GM12872 (cell line): ENCODE results near the gene LGR6.

Source experiments
- TF ChIP-seq, protein P1 (sequence below): IDR thresholded peaks from 3 replicates; pipeline ENCODE4 v1.5.1; 2011; ENCODE audit warnings: low read depth, mild to moderate bottlenecking, low read length, moderate library complexity; ENCODE audit not compliant: insufficient read depth

LGR6 gene

DNA sequence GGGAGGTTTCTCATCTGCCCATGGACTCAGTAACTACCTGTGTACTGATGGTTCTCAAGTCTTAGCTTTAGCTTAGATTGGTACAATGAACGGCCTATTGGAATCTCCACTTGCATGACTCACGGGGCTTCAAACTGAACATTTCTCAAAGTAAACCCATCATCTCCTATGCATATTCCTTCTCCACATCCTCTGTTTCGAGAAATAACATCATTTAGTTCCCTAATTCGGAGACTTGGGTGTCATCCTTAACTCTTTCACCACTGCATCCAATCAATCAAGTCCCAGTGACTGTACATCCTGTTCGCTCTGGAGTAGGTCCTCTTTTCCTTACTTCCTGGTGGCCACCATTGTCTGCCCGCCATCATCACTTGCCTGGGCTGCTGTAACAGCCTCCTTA, 55.8 kb downstream of the LGR6 start:
- TF ChIP-seq, protein P1, sequence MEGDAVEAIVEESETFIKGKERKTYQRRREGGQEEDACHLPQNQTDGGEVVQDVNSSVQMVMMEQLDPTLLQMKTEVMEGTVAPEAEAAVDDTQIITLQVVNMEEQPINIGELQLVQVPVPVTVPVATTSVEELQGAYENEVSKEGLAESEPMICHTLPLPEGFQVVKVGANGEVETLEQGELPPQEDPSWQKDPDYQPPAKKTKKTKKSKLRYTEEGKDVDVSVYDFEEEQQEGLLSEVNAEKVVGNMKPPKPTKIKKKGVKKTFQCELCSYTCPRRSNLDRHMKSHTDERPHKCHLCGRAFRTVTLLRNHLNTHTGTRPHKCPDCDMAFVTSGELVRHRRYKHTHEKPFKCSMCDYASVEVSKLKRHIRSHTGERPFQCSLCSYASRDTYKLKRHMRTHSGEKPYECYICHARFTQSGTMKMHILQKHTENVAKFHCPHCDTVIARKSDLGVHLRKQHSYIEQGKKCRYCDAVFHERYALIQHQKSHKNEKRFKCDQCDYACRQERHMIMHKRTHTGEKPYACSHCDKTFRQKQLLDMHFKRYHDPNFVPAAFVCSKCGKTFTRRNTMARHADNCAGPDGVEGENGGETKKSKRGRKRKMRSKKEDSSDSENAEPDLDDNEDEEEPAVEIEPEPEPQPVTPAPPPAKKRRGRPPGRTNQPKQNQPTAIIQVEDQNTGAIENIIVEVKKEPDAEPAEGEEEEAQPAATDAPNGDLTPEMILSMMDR = no peak

DNA sequence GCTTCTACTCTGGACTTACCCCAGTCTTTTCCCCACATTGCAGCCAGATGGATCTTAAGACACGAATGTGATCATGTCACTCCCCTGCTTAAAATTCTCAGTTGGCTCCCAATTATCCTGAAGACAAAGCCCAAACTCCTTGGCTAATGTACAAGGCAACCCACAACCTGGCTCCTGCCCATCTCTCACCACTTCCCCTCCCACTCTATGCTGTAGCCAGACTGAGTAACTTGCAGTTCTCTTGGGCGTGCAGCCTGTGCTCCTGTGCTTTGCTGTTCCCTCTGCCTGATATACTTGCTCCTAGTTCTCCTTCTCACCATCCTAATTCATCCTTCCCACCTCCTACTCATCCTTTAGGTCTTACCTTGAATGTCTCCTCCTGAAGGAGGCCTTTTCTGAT, 56.2 kb downstream of the LGR6 start:
- TF ChIP-seq, protein P1 = no peak

DNA sequence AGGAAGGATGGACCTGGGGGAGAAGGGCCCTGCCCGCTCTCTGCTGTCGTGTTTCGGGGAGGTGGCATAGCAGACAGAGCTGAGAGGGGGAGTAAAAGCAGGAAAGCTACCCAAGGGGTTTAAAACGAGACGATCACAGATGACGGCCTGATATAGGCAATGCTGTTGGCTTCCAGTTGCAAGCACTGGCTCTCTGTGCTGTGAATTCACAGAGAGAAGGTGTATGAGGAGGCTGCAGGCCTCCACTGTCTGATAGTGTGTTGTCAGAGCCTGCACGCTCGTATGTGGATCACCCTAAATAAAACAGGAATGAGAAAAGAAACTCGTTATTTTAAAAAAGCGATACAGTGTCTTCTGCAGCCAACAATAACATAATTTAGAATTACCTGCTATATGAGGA, 57.4 kb downstream of the LGR6 start:
- TF ChIP-seq, protein P1 = no peak

DNA sequence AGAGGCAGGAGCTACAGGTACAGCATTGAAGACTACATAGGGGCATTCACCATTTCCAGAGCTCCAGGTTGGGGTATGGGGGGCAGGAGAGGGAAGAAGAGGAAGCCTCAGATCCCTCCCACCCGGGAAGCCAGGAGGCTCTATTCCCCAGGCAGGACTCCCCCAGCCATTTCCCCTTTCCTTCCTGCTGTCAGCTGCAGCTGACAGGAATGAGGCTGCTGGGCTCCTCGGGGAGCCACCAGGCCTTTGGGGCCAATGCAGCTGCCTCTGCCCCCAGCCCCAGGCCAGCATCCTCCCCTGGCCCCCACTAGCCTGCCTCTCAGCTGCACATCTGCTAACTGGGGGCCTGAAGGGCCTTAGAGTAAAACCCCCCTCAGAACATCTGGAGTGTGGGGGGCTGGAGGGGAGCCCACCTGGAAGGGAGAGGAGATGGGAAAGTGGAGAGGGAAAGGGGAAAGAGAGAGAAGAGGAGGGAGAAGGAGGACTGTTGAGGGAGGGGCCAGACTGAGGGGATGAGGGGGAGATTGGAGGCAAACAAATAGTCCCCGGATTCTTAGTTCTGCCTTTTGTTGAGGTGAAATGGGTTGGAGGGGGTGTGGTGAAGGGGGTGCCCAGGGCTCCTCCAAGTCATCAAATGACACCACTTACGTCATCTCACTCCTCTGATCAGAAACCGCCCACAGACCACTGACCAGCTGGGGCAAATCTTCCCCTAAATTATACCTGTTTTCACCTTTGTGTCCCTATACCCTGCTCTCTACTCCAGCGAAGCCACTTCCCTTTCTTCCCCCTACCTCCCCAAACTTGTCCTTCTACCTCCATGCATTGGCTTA, 58.0 kb downstream of the LGR6 start:
- TF ChIP-seq, protein P1 = no peak

DNA sequence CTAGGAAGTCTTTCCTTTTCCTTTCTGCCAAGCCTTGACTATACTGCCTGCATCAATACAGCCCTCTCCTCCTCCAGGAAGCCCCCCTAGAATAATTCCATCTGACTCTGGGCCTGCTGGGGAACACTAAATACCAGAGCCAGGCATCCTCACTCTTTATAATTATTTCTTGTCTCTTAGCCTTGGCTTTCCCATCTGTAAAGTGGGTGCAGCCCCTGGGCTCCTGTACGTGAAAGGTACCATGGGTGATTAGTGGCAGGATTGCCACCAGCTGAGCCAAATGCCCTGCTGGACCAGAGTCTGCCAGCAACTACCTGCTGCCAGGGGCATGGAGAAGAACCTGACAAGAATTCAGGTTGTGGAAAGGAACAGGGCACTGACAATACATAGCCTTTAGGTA, 58.7 kb downstream of the LGR6 start:
- TF ChIP-seq, protein P1 = no peak

DNA sequence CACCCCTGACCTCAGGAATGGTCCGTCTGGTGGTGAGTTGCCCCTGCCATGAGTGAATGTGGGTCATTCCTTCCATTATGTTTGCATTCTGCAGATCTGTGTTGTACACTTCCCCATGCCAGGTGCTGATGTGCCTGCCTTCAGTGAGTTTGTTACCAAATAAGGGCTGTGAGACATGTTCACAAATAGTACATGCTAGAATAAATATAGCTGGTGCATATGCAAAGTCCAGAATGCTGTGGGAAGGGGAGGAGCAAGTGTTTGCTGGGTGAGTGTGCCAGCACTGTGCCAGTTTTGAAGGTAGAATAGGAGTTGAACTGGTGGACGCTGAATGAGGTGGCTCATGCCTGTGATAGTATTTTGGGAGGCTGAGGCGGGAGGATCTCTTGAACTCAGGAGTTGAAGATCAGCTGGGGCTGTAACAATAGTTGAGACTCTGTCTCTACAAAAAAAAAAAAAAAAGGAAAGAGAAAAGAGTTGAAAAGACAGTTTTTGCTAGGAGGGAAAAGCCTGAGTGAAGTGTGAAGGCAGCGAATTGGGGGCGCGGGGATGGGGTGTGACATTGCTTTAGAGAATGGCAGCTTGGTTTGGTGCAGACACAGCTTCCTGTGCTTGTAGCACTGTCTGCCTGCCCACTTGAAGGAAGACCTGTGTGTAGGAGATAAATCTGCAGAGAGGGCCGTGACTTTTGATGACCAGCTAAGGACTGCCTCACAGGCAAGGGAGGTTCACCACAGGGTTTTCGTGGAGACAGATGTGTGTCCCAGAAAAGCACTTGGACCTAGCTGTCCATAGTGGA, 61.1 kb downstream of the LGR6 start:
- TF ChIP-seq, protein P1 = no peak

DNA sequence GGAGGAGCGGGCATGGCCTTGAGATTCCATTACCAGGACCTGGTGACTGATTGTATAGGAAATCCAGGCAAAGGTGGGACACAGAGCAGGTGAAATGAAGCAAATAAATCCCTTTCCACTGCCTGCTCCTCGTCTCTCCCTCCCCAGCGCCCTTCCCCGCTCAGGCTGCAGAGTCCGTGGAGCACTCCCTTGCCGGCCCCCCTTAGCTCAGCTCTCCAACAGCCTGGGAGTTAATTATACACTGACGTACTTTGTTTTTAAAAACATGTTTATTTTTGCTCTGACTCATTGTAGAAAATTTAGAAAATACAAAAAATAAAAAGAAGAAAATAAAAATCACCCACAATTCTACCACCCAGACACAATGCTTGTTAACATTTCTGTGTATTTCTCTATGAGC, 61.7 kb downstream of the LGR6 start:
- TF ChIP-seq, protein P1 = no peak
